Liver (tissue), 9 donors: ENCODE results near the gene STUM. TPM values are rescaled to one million over a fixed set of nuclear protein-coding genes. Genes with fewer than 3 reads are reported as not detected.
"Not testable (repeated sequence)": the region's sequence is repeated elsewhere in the genome, so short reads cannot be mapped to it uniquely, and the experiment has no call there.

Source experiments
- DNase-seq: peaks from one replicate; pipeline ENCODE4 v3.0.0-alpha.2; 2017; ENCODE audit warnings: low spot score
- H3K27ac ChIP-seq, 2 donors: one replicate each; pipeline ENCODE4 v1.7.0; 2013; ENCODE audit warnings: inconsistent platforms in 2 of 2, low read length in 2 of 2, control low read depth in 1 of 2, low read depth in 1 of 2, mild to moderate bottlenecking in 1 of 2
- H3K27me3 ChIP-seq, 4 donors: one replicate each; pipeline versions ENCODE4 v1.6.1 to v1.7.0; 2013; ENCODE audit warnings: low read length in 3 of 4, inconsistent platforms in 1 of 4, mild to moderate bottlenecking in 1 of 4, moderate library complexity in 1 of 4; ENCODE audit not compliant: control insufficient read depth in 4 of 4, insufficient read depth in 4 of 4
- H3K36me3 ChIP-seq, 4 donors: one replicate each; pipeline versions ENCODE4 v1.6.1 to v1.7.0; 2013; ENCODE audit warnings: low read length in 3 of 4, mild to moderate bottlenecking in 3 of 4, low read depth in 1 of 4, moderate library complexity in 1 of 4; ENCODE audit not compliant: control insufficient read depth in 4 of 4, insufficient read depth in 3 of 4
- H3K4me1 ChIP-seq, 4 donors: one replicate each; pipeline versions ENCODE4 v1.6.1 to v1.7.0; 2013; ENCODE audit warnings: low read length in 3 of 4, mild to moderate bottlenecking in 3 of 4, moderate library complexity in 1 of 4; ENCODE audit not compliant: control insufficient read depth in 4 of 4, insufficient read depth in 4 of 4
- H3K4me3 ChIP-seq, 3 donors: one replicate each; pipeline versions ENCODE4 v1.6.1 to v1.7.0; 2013; ENCODE audit warnings: low read length in 3 of 3, control low read depth in 1 of 3, low read depth in 1 of 3, mild to moderate bottlenecking in 1 of 3
- H3K9ac ChIP-seq, 2 donors: one replicate each; pipeline ENCODE4 v1.7.0; 2013; ENCODE audit warnings: low read length in 2 of 2, mild to moderate bottlenecking in 2 of 2, moderate library complexity in 2 of 2, control low read depth in 1 of 2, low read depth in 1 of 2
- H3K9me3 ChIP-seq, 4 donors: one replicate each; pipeline versions ENCODE4 v1.6.1 to v1.7.0; 2013; ENCODE audit warnings: low read length in 3 of 4; ENCODE audit not compliant: control insufficient read depth in 4 of 4
- ATF3 ChIP-seq: IDR thresholded peaks from 2 replicates; pipeline ENCODE4 v1.6.1; 2016; ENCODE audit warnings: antibody characterized with exemption
- EGR1 ChIP-seq, 2 donors: IDR thresholded peaks; 2 replicates each; pipeline ENCODE4 v1.6.1; 2016 to 2018; ENCODE audit warnings: antibody characterized with exemption in 2 of 2, low read depth in 2 of 2
- FOXA1 ChIP-seq: IDR thresholded peaks from 2 replicates; pipeline ENCODE4 v1.6.1; 2016; ENCODE audit warnings: antibody characterized with exemption
- FOXA2 ChIP-seq: IDR thresholded peaks from 2 replicates; pipeline ENCODE4 v1.6.1; 2016; ENCODE audit warnings: antibody characterized with exemption
- GABPA ChIP-seq, 2 donors: IDR thresholded peaks in 1 of 2; conservative IDR thresholded peaks in 1 of 2; 2 replicates each; pipeline ENCODE4 v1.6.1; 2016; ENCODE audit warnings: antibody characterized with exemption in 2 of 2, mild to moderate bottlenecking in 1 of 2, moderate library complexity in 1 of 2
- HNF4G ChIP-seq: IDR thresholded peaks from 2 replicates; pipeline ENCODE4 v1.6.1; 2016; ENCODE audit warnings: antibody characterized with exemption
- JUND ChIP-seq, 2 donors: IDR thresholded peaks; 2 replicates each; pipeline ENCODE4 v1.6.1; 2016; ENCODE audit warnings: antibody characterized with exemption in 2 of 2
- NR2F2 ChIP-seq: IDR thresholded peaks from 2 replicates; pipeline ENCODE4 v1.6.1; 2016; ENCODE audit warnings: antibody characterized with exemption
- RAD21 ChIP-seq, 2 donors: IDR thresholded peaks; 2 replicates each; pipeline ENCODE4 v1.6.1; 2016; ENCODE audit warnings: antibody characterized with exemption in 2 of 2, mild to moderate bottlenecking in 2 of 2
- REST ChIP-seq: IDR thresholded peaks from 2 replicates; pipeline ENCODE4 v1.6.1; 2016; ENCODE audit warnings: antibody characterized with exemption, mild to moderate bottlenecking
- RXRA ChIP-seq, 2 donors: IDR thresholded peaks; 2 replicates each; pipeline ENCODE4 v1.6.1; 2017 to 2018; ENCODE audit warnings: antibody characterized with exemption in 2 of 2, mild to moderate bottlenecking in 1 of 2
- SP1 ChIP-seq: IDR thresholded peaks from 2 replicates; pipeline ENCODE4 v1.6.1; 2018; ENCODE audit warnings: antibody characterized with exemption, mild to moderate bottlenecking
- TAF1 ChIP-seq: conservative IDR thresholded peaks from 2 replicates; pipeline ENCODE4 v1.6.1; 2016; ENCODE audit warnings: antibody characterized with exemption, mild to moderate bottlenecking
- YY1 ChIP-seq: IDR thresholded peaks from 2 replicates; pipeline ENCODE4 v1.6.1; 2016; ENCODE audit warnings: antibody characterized with exemption, mild to moderate bottlenecking
- WGBS: extraction: QIAGEN DNeasy Blood & Tissue Kit; methylation state at CpG from one replicate; pipeline ENCODE4 v1.1.7; 2013; 5-methylcytosine and 5-hydroxymethylcytosine counted together
- polyA plus RNA-seq, 2 donors: library from polyadenylated mRNA; stranded (reverse) in 1 of 2; unstranded in 1 of 2; fragments of 200-250 nt in 1 of 2; fragments of >200 nt in 1 of 2; fragmentation: Nextera tagmentation in 1 of 2; extraction: Ambion mirVana in 1 of 2; gene quantifications; one replicate each; pipeline versions ENCODE4 v1.2.1 to v1.2.3, GENCODE V29; 2013 to 2015
- total RNA-seq, 2 donors: library from RNA; depleted of rRNA; stranded (reverse); fragments of >200 nt; gene quantifications; one replicate each; pipeline ENCODE4 v1.2.3, GENCODE V29; 2014
- TF ChIP-seq, protein P1 (sequence below): IDR thresholded peaks from 2 replicates; pipeline ENCODE4 v1.6.1; 2016; ENCODE audit warnings: antibody characterized with exemption
- TF ChIP-seq, protein P2 (sequence below): fragments of 150-350 bp; IDR thresholded peaks from 2 replicates; pipeline ENCODE4 v1.5.1; 2017; ENCODE audit warnings: improper control_type of control experiment, low read depth, low read length; ENCODE audit not compliant: missing input control
- donor health status: healthy.
- donor health status: healthy.
- donor health status: healthy.
- donor health status: healthy.
- donor health status: healthy.

STUM gene
- total and polyA plus RNA-seq, 4 donors = 0.03 to 0.14 (median 0.07) TPM

DNA sequence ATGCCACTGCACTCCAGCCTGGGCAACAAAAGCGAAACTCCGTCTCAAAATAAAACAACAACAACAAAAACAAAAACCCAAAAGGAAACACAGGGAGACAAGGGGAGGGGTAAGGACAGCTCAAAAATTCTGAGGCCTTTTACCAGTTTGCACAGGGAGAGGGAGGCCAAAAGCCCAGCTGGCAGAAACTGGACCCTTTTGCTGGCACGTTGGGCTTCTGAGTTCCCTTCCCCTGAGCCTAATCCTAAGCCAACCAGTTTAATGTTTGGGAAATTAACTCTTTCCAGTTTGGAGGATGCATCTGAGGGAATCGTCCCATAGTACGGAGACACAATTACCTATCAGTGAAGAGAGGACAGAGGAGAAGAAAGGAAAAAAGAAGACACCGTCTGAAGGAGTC is 63.4 kb downstream of the STUM start:
- not testable (repeated sequence) for H3K27me3 ChIP-seq, H3K4me3 ChIP-seq, H3K9ac ChIP-seq, H3K9me3 ChIP-seq, H3K36me3 ChIP-seq, H3K4me1 ChIP-seq, DNase-seq, H3K27ac ChIP-seq
- 82% methylated on average over 6 of the region's 6 CpGs for WGBS

DNA sequence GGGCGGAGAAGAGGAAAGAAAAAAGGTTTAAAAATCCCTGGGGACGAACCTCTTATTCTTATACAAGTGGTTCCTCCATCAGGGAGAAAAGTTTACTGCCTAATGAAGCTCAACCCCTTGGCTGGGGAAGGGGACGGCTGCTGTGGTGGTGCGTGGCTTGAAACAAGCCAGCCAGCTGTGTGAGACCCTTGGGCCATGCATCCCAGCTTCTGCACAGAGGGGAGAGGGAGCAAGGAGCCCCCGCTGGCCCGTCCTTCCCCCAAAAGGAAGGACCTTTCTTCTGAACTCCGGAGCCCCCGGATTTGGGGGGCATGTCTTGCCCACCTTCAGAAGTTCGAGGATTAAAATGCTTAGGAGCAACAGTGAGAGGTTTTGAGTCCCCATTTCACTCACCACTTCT is 67.3 kb downstream of the STUM start:
- no peak overlapping the region for H3K9ac ChIP-seq
- no peak for TF ChIP-seq TAF1
- TF ChIP-seq EGR1 (IDR thresholded peaks at IDR 0.05; ENCODE audit: low read depth in 2 of 2) = no peak
- TF ChIP-seq REST = no peak
- no peak for TF ChIP-seq RXRA (IDR thresholded peaks at IDR 0.05)
- no peak for TF ChIP-seq ATF3
- TF ChIP-seq NR2F2 = no peak
- no peak for TF ChIP-seq RAD21 (IDR thresholded peaks at IDR 0.05)
- no peak for TF ChIP-seq SP1
- no peak for TF ChIP-seq JUND (IDR thresholded peaks at IDR 0.05)
- TF ChIP-seq, protein P1, sequence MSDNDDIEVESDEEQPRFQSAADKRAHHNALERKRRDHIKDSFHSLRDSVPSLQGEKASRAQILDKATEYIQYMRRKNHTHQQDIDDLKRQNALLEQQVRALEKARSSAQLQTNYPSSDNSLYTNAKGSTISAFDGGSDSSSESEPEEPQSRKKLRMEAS = no peak
- TF ChIP-seq FOXA1 = no peak
- TF ChIP-seq FOXA2 = no peak
- TF ChIP-seq GABPA (IDR thresholded peaks at IDR 0.05 in 1 of 2, conservative IDR thresholded peaks at IDR 0.05 in 1 of 2) = no peak
- no peak for TF ChIP-seq HNF4G
- TF ChIP-seq, protein P2, sequence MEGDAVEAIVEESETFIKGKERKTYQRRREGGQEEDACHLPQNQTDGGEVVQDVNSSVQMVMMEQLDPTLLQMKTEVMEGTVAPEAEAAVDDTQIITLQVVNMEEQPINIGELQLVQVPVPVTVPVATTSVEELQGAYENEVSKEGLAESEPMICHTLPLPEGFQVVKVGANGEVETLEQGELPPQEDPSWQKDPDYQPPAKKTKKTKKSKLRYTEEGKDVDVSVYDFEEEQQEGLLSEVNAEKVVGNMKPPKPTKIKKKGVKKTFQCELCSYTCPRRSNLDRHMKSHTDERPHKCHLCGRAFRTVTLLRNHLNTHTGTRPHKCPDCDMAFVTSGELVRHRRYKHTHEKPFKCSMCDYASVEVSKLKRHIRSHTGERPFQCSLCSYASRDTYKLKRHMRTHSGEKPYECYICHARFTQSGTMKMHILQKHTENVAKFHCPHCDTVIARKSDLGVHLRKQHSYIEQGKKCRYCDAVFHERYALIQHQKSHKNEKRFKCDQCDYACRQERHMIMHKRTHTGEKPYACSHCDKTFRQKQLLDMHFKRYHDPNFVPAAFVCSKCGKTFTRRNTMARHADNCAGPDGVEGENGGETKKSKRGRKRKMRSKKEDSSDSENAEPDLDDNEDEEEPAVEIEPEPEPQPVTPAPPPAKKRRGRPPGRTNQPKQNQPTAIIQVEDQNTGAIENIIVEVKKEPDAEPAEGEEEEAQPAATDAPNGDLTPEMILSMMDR = no peak
- no peak for TF ChIP-seq YY1

More for the DNA sequence above, 67.3 kb downstream of the STUM start:
- Histone ChIP-seq H3K27me3 (no peaks in the 10 kb centered on the region), H3K4me3 (no peak overlapping the region), H3K9me3 (peaks cover 0 to 6% (median 2%) of the 10 kb centered on the region in 4 donors), H3K36me3 (no peaks in the 10 kb centered on the region), H3K4me1 (no peaks in the 10 kb centered on the region), H3K27ac (no peak overlapping the region)
- no peak for DNase-seq
- 88% methylated on average over 9 of the region's 9 CpGs for WGBS
